IPS-20b (cell line): ENCODE results near the gene KRT83.
"Not testable (repeated sequence)": the region's sequence is repeated elsewhere in the genome, so short reads cannot be mapped to it uniquely, and the experiment has no call there.

ENCODE experiments used
- H3K27ac ChIP-seq: one replicate; pipeline ENCODE4 v1.5.1; 2013; ENCODE audit warnings: low read length
- H3K27me3 ChIP-seq: 2 replicates; pipeline ENCODE4 v1.6.1; 2013; ENCODE audit warnings: mild to moderate bottlenecking, low read length, inconsistent platforms; ENCODE audit not compliant: insufficient read depth
- H3K36me3 ChIP-seq: 2 replicates; pipeline ENCODE4 v1.6.1; 2013; ENCODE audit warnings: low read depth, mild to moderate bottlenecking, inconsistent platforms, low read length, moderate library complexity; ENCODE audit not compliant: insufficient read depth
- H3K4me1 ChIP-seq: 2 replicates; pipeline ENCODE4 v1.6.1; 2013; ENCODE audit warnings: mild to moderate bottlenecking, control low read depth, inconsistent platforms, low read length, moderate library complexity; ENCODE audit not compliant: insufficient read depth
- H3K4me3 ChIP-seq: 2 replicates; pipeline ENCODE4 v1.5.1; 2013; ENCODE audit warnings: mild to moderate bottlenecking, low read length, inconsistent platforms
- H3K9ac ChIP-seq: 2 replicates; pipeline ENCODE4 v1.6.1; 2013; ENCODE audit warnings: low read depth, mild to moderate bottlenecking, inconsistent platforms, low read length, moderate library complexity
- H3K9me3 ChIP-seq: 2 replicates; pipeline ENCODE4 v1.6.1; 2013; ENCODE audit warnings: mild to moderate bottlenecking, low read depth, low read length, inconsistent platforms; ENCODE audit not compliant: insufficient read depth

Gene KRT83

GRCh38 chr12:52290483-52291134 lies 30.6 kb downstream of the KRT83 start:
- not testable (repeated sequence) for H3K9me3 ChIP-seq, H3K27me3 ChIP-seq, H3K36me3 ChIP-seq, H3K4me3 ChIP-seq, H3K4me1 ChIP-seq, H3K27ac ChIP-seq, H3K9ac ChIP-seq

GRCh38 chr12:52287816-52288805 lies 33.1 kb downstream of the KRT83 start:
- H3K4me1 ChIP-seq, H3K9me3 ChIP-seq, H3K27ac ChIP-seq, H3K9ac ChIP-seq, H3K27me3 ChIP-seq, H3K36me3 ChIP-seq, H3K4me3 ChIP-seq: not testable (repeated sequence)

DNA sequence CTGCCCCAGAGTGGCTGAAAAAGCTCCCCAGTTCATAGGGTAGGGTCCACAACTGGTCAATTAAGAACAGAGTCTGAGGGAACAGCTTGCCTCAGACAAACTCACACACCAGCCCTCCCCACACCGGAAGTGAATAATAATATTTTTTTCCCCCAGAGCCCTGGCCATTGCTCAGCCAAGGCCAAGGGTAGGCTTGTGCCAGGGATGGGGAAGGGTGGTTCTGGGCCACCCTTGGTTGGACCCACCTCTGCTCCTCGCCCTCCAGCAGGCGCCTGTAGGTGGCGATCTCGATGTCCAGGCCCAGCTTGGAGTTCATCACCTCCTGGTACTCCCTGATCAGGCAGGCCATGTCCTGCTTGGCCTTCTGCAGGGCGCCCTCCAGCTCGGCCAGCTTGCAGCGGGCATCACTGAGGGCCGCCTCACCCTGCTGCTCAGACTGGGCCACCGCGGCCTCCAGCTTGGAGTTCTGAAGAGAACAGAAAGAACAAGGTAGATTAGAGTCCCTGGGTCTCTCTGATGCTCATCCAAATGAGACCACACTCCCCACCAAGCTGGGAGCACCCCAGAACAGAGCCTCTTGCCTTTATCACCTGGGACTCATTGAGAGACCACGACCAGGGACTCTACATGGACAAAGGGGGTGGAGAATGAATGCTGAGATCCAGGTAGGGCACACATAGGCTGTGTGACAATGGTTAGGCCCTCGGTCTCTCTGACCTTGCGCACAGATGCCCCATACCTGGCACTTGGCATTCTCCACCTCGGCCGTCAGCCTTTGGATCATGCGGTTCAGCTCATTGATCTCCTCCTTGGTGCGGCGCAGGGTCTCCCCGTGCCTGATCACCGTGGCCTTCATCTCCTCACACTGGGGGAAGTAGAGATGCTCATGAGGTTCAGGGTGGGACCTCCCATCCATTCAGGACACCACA lies 34.1 kb downstream of the KRT83 start:
- not testable (repeated sequence) for H3K36me3 ChIP-seq, H3K27ac ChIP-seq, H3K27me3 ChIP-seq, H3K9me3 ChIP-seq, H3K4me1 ChIP-seq, H3K9ac ChIP-seq, H3K4me3 ChIP-seq

- no peaks in the 10 kb centered on the region for H3K36me3 ChIP-seq
- no peaks in the 10 kb centered on the region for H3K27me3 ChIP-seq
- H3K4me1 ChIP-seq: no peaks in the 10 kb centered on the region
- no peak overlapping the region for H3K4me3 ChIP-seq
- no peaks in the 10 kb centered on the region for H3K9me3 ChIP-seq
- no peak overlapping the region for H3K27ac ChIP-seq
- no peak overlapping the region for H3K9ac ChIP-seq
These were observed 35.2 kb downstream of the KRT83 start for GRCh38 chr12:52285851-52286530.

DNA sequence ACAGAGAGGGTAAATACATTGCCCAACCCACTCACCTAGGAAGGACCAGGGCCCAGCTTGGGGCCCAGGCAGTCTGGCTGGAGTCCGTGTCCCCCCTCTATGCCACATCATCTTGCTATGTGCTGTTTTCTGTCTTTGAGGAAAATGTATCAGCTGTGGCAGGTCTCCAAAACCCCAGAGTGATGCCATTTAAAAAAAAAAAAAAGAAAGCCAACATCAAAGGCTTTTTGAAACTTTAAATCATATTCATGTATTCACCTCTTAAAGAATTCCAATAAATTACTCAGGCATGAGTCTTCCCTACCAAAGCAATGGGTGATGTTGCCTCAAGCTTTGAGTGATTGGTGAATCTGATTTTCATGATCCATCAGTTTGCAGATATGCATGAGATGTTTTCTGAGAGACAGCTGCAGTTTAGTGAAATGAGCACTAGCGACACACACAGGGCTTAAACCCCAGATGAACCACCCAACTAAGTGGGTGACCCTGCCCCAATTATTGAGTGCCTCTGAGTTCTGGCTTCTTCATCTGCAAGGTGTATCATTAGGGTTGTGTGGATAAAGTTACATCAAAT lies 35.9 kb downstream of the KRT83 start:
- Histone ChIP-seq H3K27ac (no peak overlapping the region), H3K4me1 (no peaks in the 10 kb centered on the region), H3K9ac (no peak overlapping the region), H3K27me3 (no peaks in the 10 kb centered on the region), H3K4me3 (no peak overlapping the region), H3K36me3 (no peaks in the 10 kb centered on the region), H3K9me3 (no peaks in the 10 kb centered on the region)

GRCh38 chr12:52284562-52285171 lies 36.5 kb downstream of the KRT83 start:
- Histone ChIP-seq H3K27me3 (peaks cover under 1% of the 10 kb centered on the region; the same call in 1 of the 2 replicates), H3K36me3 (no peaks in the 10 kb centered on the region), H3K9ac (no peak overlapping the region), H3K4me1 (no peaks in the 10 kb centered on the region), H3K27ac (no peak overlapping the region), H3K9me3 (no peaks in the 10 kb centered on the region), H3K4me3 (no peak overlapping the region)

- Histone ChIP-seq H3K36me3 (no peaks in the 10 kb centered on the region), H3K9ac (no peak overlapping the region), H3K4me3 (no peak overlapping the region), H3K27me3 (peaks cover 33% of the 10 kb centered on the region), H3K27ac (no peak overlapping the region), H3K4me1 (no peaks in the 10 kb centered on the region), H3K9me3 (no peaks in the 10 kb centered on the region)
These were observed 40.2 kb downstream of the KRT83 start for GRCh38 chr12:52280796-52281560.

GRCh38 chr12:52280319-52280795 lies 40.8 kb downstream of the KRT83 start:
- no peaks in the 10 kb centered on the region for H3K9me3 ChIP-seq
- H3K27ac ChIP-seq: no peak overlapping the region
- H3K9ac ChIP-seq: no peak overlapping the region
- H3K4me3 ChIP-seq: no peak overlapping the region
- H3K27me3 ChIP-seq: peaks cover 33% of the 10 kb centered on the region
- H3K36me3 ChIP-seq: no peaks in the 10 kb centered on the region
- H3K4me1 ChIP-seq: no peaks in the 10 kb centered on the region

GRCh38 chr12:52279422-52280318 lies 41.5 kb downstream of the KRT83 start:
- Histone ChIP-seq H3K36me3 (no peaks in the 10 kb centered on the region), H3K27me3 (peaks cover 36% of the 10 kb centered on the region), H3K9me3 (no peaks in the 10 kb centered on the region), H3K4me1 (no peaks in the 10 kb centered on the region), H3K27ac (no peak overlapping the region), H3K9ac (no peak overlapping the region), H3K4me3 (no peak overlapping the region)
